ENCODE data around the gene WDR5.

- TF ChIP-seq, protein P1, sequence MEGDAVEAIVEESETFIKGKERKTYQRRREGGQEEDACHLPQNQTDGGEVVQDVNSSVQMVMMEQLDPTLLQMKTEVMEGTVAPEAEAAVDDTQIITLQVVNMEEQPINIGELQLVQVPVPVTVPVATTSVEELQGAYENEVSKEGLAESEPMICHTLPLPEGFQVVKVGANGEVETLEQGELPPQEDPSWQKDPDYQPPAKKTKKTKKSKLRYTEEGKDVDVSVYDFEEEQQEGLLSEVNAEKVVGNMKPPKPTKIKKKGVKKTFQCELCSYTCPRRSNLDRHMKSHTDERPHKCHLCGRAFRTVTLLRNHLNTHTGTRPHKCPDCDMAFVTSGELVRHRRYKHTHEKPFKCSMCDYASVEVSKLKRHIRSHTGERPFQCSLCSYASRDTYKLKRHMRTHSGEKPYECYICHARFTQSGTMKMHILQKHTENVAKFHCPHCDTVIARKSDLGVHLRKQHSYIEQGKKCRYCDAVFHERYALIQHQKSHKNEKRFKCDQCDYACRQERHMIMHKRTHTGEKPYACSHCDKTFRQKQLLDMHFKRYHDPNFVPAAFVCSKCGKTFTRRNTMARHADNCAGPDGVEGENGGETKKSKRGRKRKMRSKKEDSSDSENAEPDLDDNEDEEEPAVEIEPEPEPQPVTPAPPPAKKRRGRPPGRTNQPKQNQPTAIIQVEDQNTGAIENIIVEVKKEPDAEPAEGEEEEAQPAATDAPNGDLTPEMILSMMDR (conservative IDR thresholded peaks at IDR 0.05; ENCODE audit: low read depth, low read length): no peak
- no peak for TF ChIP-seq EZH2 (IDR thresholded peaks at IDR 0.05; ENCODE audit: borderline replicate concordance, low read depth, low read length, poor library complexity, severe bottlenecking)
Measured at GRCh38 chr9:134155812-134156377, 20.0 kb downstream of the WDR5 start.

Measured in A673 (cell line).